Measurements from ENCODE around the gene UXS1.

DNA sequence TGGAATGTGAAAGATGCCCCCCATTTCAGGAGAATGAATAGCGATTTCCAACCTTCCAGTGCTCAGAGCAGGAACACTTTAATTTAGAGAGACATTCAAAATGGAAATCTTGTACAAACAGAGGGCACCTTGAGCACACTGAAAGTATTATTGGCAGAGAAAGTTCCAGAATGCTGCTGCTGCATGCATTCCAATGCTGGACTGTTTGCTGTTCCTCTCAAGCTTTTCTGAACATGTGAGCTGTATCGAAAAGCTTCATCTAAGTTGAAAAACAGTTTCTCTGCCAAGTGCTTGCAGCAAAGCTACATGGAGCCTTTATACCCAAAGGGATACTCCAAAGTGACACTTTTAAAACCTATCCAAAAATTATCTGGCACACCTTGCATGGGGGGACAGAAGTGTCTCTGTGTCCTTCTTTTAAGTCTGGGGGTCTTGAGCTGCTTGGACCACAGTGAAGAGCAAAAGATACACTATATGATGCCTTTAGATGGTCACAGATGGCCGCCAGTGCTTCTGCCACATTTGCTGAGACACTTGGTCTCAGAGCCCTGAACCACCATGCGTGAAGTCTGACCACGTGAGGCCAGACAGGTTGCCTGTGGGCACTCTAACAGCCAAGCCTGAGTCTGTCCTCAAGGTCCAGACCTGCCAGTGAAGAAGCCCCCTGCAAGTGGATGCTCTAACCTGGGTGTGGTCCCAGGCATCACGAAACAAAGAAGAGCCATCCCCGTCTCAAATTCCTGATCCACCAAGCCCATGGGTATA lies 18.8 kb downstream of the UXS1 start:
- TF ChIP-seq CTCF (conservative IDR thresholded peaks at IDR 0.05; ENCODE audit: low read depth, low read length) (no peak), EZH2phosphoT487 (IDR thresholded peaks at IDR 0.05; ENCODE audit: borderline replicate concordance, low read length) (no peak), EZH2 (IDR thresholded peaks at IDR 0.05; ENCODE audit: low read length, unreplicated experiment) (no peak)
